ENCODE results near the gene ZNF19.

ZNF19 gene

DNA sequence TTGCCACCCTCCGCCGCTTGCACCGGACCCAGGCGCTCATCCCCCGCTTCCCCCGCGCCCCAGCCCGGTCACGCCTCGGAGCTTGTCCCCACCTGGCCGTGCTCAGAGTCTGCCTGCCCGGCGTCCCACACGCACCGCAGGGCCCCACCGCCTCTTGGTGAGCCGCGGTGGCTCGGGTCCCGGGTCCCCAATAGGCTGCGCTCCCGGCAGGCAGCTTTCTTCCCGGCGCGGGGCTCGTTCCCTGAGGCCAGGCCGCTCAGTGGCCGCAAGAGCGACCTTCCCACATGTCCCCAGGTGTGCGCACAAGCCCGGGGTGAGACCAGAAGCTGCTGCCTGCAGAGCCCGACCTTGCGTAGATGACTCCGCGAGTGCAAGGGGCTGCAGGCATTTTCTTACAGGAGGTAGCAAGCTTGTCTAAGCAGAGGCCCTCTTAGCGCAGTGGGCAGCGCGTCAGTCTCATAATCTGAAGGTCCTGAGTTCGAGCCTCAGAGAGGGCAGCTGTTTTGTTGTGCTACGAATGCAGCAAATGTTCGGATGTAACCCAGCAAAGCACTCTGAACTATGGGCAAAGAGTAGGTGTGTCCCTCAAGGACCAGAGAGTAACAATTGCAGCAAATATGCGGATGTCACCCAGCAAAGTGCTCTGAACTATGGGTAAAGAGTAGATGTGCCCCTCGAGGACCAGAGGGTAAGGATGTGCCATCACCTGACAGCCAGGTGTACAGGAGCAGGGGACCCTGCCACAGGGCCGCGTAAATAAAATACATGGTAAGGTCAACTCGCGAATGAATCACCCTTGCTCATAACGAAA, 62.9 kb downstream of the ZNF19 start:
- DNase-seq (ENCODE audit: insufficient read length) (no peak), FAIRE-seq (peak; percentile 50)
- TF ChIP-seq POLR2AphosphoS5 (IDR thresholded peaks at IDR 0.05; ENCODE audit: low read depth, low read length), result no peak
- TF ChIP-seq TAF1 (IDR thresholded peaks at IDR 0.05; ENCODE audit: borderline replicate concordance, low read depth, low read length), result no peak
- TF ChIP-seq POLR2A (IDR thresholded peaks at IDR 0.05; ENCODE audit: low read depth, low read length), result no peak

DNA sequence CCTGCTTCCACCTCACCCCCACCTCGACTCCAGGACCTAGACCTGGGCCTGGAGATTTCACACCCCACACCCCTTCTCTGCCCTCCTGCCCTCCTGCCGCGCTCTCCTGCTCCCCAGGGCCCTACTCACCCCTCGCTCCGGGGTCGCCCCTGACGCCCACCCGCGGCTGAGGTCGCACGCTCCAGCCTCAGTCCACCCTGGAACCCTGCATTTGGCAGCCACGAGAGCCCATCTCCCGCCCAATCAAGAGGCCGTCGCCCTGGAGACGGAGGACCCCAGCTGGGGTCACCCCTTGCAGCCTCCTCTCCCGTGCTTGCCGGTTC, 63.4 kb downstream of the ZNF19 start:
- DNase-seq (ENCODE audit: insufficient read length), result no peak
- FAIRE-seq, result no peak
- TF ChIP-seq POLR2AphosphoS5 (IDR thresholded peaks at IDR 0.05; ENCODE audit: low read depth, low read length), result no peak
- TF ChIP-seq TAF1 (IDR thresholded peaks at IDR 0.05; ENCODE audit: borderline replicate concordance, low read depth, low read length), result no peak
- no peak for TF ChIP-seq POLR2A (IDR thresholded peaks at IDR 0.05; ENCODE audit: low read depth, low read length)

DNA sequence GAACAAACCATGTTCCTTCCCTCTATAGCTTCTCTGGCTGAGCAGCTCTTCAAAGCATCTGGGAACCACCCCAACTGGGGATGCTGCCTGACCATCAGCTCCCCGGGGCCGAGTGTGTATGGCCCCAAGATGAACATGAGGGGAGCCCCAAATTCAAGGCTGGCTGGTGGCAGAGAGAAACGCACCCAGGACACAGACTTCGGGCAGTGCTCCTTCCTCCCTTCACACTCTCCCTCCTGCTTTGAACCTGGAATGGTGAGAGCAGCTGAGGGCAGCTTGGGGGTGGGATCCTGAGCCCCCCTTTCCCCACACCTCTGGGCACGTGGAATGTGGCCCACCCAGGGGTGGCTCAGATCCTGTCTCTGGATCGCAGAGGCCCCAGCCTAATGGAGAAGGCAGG, 64.5 kb downstream of the ZNF19 start:
- DNase-seq (ENCODE audit: insufficient read length) (no peak), FAIRE-seq (no peak)
- TF ChIP-seq TAF1 (IDR thresholded peaks at IDR 0.05; ENCODE audit: borderline replicate concordance, low read depth, low read length) (no peak), POLR2AphosphoS5 (IDR thresholded peaks at IDR 0.05; ENCODE audit: low read depth, low read length) (no peak)

DNA sequence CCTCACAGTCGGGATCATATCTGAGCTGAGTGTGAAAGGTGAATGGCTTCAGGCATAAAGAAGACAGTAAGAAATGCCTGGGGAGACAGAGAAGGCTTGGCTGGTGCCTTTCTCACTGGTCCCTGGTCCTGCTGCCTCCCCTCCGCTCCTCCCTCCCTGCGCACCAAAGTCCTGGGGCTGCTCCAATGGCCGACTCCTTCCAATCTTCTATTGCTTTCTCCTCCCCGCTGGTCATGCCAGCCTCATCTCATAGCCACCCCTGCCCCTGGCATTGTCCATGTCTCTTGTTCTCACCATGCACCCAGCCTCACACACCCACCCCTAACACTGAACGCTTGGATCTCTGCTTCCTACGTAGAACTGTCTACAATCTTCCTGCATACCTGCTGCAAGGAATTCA, 65.3 kb downstream of the ZNF19 start:
- TF ChIP-seq TAF1 (IDR thresholded peaks at IDR 0.05; ENCODE audit: borderline replicate concordance, low read depth, low read length) (no peak), POLR2A (IDR thresholded peaks at IDR 0.05; ENCODE audit: low read depth, low read length) (no peak), POLR2AphosphoS5 (IDR thresholded peaks at IDR 0.05; ENCODE audit: low read depth, low read length) (no peak)
- FAIRE-seq (no peak), DNase-seq (ENCODE audit: insufficient read length) (no peak)
